ENCODE results near the gene PGA5.
"Not testable (repeated sequence)": the region's sequence is repeated elsewhere in the genome, so short reads cannot be mapped to it uniquely, and the experiment has no call there.

DNA sequence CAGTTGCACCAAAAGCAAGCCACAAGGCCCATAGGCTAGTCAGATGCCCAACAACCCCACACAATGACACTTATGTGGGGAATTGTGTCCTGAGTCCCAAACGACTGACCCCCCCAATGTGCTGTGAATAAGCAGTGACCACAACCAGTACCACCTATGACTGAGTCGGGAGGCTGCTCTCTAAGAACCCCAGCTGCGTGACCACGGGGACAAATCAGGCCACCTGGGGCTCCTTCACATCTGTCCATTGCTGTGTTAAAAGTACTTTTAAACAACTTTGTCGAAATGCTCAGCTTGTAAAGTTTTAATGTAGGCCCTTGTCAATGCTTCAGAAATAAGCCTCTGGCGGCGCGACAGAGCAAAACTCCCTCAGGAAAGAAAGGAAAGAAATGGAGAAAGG lies 687 bp upstream of the PGA5 start:
- TF ChIP-seq, protein P1, sequence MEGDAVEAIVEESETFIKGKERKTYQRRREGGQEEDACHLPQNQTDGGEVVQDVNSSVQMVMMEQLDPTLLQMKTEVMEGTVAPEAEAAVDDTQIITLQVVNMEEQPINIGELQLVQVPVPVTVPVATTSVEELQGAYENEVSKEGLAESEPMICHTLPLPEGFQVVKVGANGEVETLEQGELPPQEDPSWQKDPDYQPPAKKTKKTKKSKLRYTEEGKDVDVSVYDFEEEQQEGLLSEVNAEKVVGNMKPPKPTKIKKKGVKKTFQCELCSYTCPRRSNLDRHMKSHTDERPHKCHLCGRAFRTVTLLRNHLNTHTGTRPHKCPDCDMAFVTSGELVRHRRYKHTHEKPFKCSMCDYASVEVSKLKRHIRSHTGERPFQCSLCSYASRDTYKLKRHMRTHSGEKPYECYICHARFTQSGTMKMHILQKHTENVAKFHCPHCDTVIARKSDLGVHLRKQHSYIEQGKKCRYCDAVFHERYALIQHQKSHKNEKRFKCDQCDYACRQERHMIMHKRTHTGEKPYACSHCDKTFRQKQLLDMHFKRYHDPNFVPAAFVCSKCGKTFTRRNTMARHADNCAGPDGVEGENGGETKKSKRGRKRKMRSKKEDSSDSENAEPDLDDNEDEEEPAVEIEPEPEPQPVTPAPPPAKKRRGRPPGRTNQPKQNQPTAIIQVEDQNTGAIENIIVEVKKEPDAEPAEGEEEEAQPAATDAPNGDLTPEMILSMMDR (IDR thresholded peaks at IDR 0.05; ENCODE audit: poor library complexity, severe bottlenecking), result not testable (repeated sequence)
- not testable (repeated sequence) for TF ChIP-seq POLR2AphosphoS5 (IDR thresholded peaks at IDR 0.05); EZH2 (IDR thresholded peaks at IDR 0.05; ENCODE audit: borderline replicate concordance, insufficient read depth, low read length, poor library complexity, severe bottlenecking); RAD21 (conservative IDR thresholded peaks at IDR 0.05)
- TF ChIP-seq, protein P2, sequence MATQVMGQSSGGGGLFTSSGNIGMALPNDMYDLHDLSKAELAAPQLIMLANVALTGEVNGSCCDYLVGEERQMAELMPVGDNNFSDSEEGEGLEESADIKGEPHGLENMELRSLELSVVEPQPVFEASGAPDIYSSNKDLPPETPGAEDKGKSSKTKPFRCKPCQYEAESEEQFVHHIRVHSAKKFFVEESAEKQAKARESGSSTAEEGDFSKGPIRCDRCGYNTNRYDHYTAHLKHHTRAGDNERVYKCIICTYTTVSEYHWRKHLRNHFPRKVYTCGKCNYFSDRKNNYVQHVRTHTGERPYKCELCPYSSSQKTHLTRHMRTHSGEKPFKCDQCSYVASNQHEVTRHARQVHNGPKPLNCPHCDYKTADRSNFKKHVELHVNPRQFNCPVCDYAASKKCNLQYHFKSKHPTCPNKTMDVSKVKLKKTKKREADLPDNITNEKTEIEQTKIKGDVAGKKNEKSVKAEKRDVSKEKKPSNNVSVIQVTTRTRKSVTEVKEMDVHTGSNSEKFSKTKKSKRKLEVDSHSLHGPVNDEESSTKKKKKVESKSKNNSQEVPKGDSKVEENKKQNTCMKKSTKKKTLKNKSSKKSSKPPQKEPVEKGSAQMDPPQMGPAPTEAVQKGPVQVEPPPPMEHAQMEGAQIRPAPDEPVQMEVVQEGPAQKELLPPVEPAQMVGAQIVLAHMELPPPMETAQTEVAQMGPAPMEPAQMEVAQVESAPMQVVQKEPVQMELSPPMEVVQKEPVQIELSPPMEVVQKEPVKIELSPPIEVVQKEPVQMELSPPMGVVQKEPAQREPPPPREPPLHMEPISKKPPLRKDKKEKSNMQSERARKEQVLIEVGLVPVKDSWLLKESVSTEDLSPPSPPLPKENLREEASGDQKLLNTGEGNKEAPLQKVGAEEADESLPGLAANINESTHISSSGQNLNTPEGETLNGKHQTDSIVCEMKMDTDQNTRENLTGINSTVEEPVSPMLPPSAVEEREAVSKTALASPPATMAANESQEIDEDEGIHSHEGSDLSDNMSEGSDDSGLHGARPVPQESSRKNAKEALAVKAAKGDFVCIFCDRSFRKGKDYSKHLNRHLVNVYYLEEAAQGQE (IDR thresholded peaks at IDR 0.05; ENCODE audit: borderline replicate concordance), result not testable (repeated sequence)

All from neural cell (in vitro differentiated cells).